ENCODE results near the gene KRTAP10-1. TPM values are rescaled to one million over a fixed set of nuclear protein-coding genes. Genes with fewer than 3 reads are reported as not detected.

Gene KRTAP10-1
- total and polyA plus RNA-seq, 9 of the 15 experiments (the other 6 are each of a cell fraction or from before 2014, with no cell fraction given) = not detected

DNA sequence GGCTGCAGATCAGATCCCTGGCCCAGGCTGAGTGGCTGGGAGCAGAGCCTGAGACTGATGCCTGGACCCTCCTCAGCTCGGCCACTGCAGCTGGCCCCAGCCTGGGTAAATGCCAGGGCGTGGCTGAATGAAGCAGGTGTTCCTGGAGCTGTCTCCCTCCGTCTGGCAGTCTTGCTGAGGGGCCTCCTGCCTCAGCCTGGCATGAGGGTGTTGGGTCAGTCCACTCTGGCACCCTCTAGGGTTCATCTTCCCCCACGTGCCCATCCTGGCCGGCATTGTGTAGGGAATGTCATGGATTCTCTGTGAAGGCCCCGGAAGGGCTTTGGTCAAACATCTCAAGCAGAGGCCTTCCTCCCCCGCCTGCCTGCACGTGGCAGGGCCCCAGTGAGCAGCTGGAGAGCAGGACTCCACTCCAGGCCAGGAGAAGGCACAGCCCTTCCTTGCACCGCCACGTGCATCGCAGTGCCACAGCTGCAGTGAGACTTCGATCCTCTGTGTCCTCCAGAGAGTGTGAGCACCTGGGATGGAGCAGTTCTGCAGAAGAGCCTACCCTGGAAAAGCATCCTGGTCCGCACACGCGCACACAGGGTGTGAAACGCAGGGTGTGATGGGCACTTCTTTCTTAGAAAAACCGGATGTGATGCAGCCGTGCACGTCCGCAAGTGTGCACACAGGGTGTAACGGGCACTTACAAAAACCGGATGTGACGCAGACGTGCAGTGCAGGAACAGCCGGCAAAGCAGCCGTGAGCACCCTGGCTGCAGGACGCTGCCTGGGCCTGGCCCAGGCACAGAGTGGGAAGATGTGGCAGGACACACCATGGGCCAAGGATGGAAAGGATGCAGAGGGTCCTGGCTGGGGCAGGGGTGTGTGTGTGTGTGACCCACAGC, 28.9 kb upstream of the KRTAP10-1 start (continued):
- TF ChIP-seq NFYB (IDR thresholded peaks at IDR 0.05; ENCODE audit: extremely low read depth, insufficient read length) = no peak
- TF ChIP-seq TFAM (CRISPR knock-in tag; conservative IDR thresholded peaks at IDR 0.05) = no peak
- TF ChIP-seq HDAC3 (IDR thresholded peaks at IDR 0.05; ENCODE audit: borderline replicate concordance, partially characterized antibody) = no peak
- TF ChIP-seq SIX5 (IDR thresholded peaks at IDR 0.05; ENCODE audit: borderline replicate concordance in 1 of 2, insufficient read depth in 1 of 2, low read depth in 1 of 2, low read length in 2 of 2) = no peak
- peak; percentile 40; the same call in 1 of the 2 replicates for TF ChIP-seq MAX (CRISPR knock-in tag; IDR thresholded peaks at IDR 0.05)
- no peak for TF ChIP-seq MAFF (IDR thresholded peaks at IDR 0.05; ENCODE audit: low read length)
- no peak for TF ChIP-seq MYNN (IDR thresholded peaks at IDR 0.05)
- no peak for TF ChIP-seq MYNN (CRISPR knock-in tag; IDR thresholded peaks at IDR 0.05)
- no peak for TF ChIP-seq SPI1 (IDR thresholded peaks at IDR 0.05; ENCODE audit: borderline replicate concordance, low read depth, low read length)
- TF ChIP-seq CXXC5 (CRISPR knock-in tag; IDR thresholded peaks at IDR 0.05) = peak; percentile 69
- TF ChIP-seq SIN3B (IDR thresholded peaks at IDR 0.05; ENCODE audit: low read depth) = no peak
- no peak for TF ChIP-seq ATF1 (CRISPR knock-in tag; IDR thresholded peaks at IDR 0.05)
- peak; percentile 84 for TF ChIP-seq ATF1 (tag; IDR thresholded peaks at IDR 0.05)
- 0 out of 2 replicates have a peak, but pooled peaks have one; percentile 18 for TF ChIP-seq RERE (CRISPR knock-in tag; IDR thresholded peaks at IDR 0.05; ENCODE audit: borderline replicate concordance)
- TF ChIP-seq C11orf30 (IDR thresholded peaks at IDR 0.05; ENCODE audit: low read depth) = no peak
- TF ChIP-seq CHD2 (IDR thresholded peaks at IDR 0.05; ENCODE audit: low read depth, low read length) = no peak
- no peak for TF ChIP-seq EP400 (IDR thresholded peaks at IDR 0.05)
- TF ChIP-seq EP300 (IDR thresholded peaks at IDR 0.05; ENCODE audit: low read length) = no peak
- no peak for TF ChIP-seq RB1 (IDR thresholded peaks at IDR 0.05; ENCODE audit: low read depth)
- TF ChIP-seq MYC (IDR thresholded peaks at IDR 0.05; ENCODE audit: low read depth, low read length) = 0 out of 2 replicates have a peak, but pooled peaks have one; percentile 33
- no peak for TF ChIP-seq MYC (CRISPR knock-in tag; IDR thresholded peaks at IDR 0.05; ENCODE audit: borderline replicate concordance, low read depth)
- TF ChIP-seq NCOA4 (IDR thresholded peaks at IDR 0.05; ENCODE audit: partially characterized antibody) = no peak
- no peak for TF ChIP-seq FOXP1 (CRISPR knock-in tag; IDR thresholded peaks at IDR 0.05)
- no peak for TF ChIP-seq MCM2 (IDR thresholded peaks at IDR 0.05; ENCODE audit: low read depth)
- no peak for TF ChIP-seq ZNF184 (CRISPR knock-in tag; IDR thresholded peaks at IDR 0.05)
- 0 out of 2 replicates have a peak, but pooled peaks have one; percentile 11 for TF ChIP-seq SMAD4 (CRISPR knock-in tag; conservative IDR thresholded peaks at IDR 0.05)

Data from K562 (cell line).